OCI-LY3 (cell line): Measurements from ENCODE around the gene ZDHHC14.

Experiments
- H2AFZ ChIP-seq: fragments of 200-600, 300-600 bp; shearing (Covaris generic); 2 replicates; pipeline ENCODE4 v1.6.0; 2014; ENCODE audit warnings: antibody characterized with exemption, low read depth, low read length
- H3K27ac ChIP-seq: fragments of 200-600, 300-600 bp; sonication (generic); 2 replicates; pipeline ENCODE4 v1.5.1; 2014; ENCODE audit warnings: mild to moderate bottlenecking, low read length, moderate library complexity, mixed read lengths
- H3K27me3 ChIP-seq: fragments of 200-600, 300-600 bp; sonication (generic); 2 replicates; pipeline ENCODE4 v1.6.1; 2014; ENCODE audit warnings: low read depth, low read length, mixed read lengths
- H3K36me3 ChIP-seq: fragments of 200-600, 300-600 bp; sonication (generic); replicated peaks from 2 replicates; pipeline ENCODE3; 2014; ENCODE audit warnings: low read depth, low read length, mixed read lengths
- H3K4me1 ChIP-seq: fragments of 300-600, 200-600 bp; sonication (generic); 2 replicates; pipeline ENCODE4 v1.6.1; 2014; ENCODE audit warnings: low read length, mixed read lengths
- H3K4me2 ChIP-seq: fragments of 200-600, 300-600 bp; sonication (generic); 2 replicates; pipeline ENCODE4 v1.6.1; 2014; ENCODE audit warnings: low read length, mixed read lengths
- H3K4me3 ChIP-seq: fragments of 300-600, 200-600 bp; sonication (generic); 2 replicates; pipeline ENCODE4 v1.5.1; 2014; ENCODE audit warnings: antibody characterized with exemption, mild to moderate bottlenecking, low read length, moderate library complexity
- H3K79me2 ChIP-seq: fragments of 300-600, 200-600 bp; shearing (Covaris generic); 2 replicates; pipeline ENCODE4 v1.6.1; 2014; ENCODE audit warnings: mild to moderate bottlenecking, low read length, mixed read lengths
- H3K9ac ChIP-seq: fragments of 300-600, 200-600 bp; shearing (Covaris generic); 2 replicates; pipeline ENCODE4 v1.6.0; 2014; ENCODE audit warnings: mild to moderate bottlenecking, low read length, moderate library complexity
- H3K9me3 ChIP-seq: fragments of 200-600, 300-600 bp; shearing (Covaris generic); 2 replicates; pipeline ENCODE4 v1.6.1; 2014; ENCODE audit warnings: low read length, mixed read lengths; ENCODE audit not compliant: insufficient read depth
- H4K20me1 ChIP-seq: fragments of 200-600, 300-600 bp; sonication (generic); 2 replicates; pipeline ENCODE4 v1.6.1; 2016; ENCODE audit warnings: low read length, mixed read lengths; ENCODE audit not compliant: insufficient read depth
- EZH2phosphoT487 ChIP-seq: fragments of 200-600 bp; shearing (Covaris generic); IDR thresholded peaks from 2 replicates; pipeline ENCODE4 v1.6.1; 2018; ENCODE audit warnings: antibody characterized with exemption, mixed run types, low read depth
- TF ChIP-seq, protein P1 (sequence below): fragments of 200-600, 300-600 bp; sonication (generic); IDR thresholded peaks from 2 replicates; pipeline ENCODE4 v1.5.1; 2014; ENCODE audit warnings: antibody characterized with exemption, low read length, low read depth

ZDHHC14 gene

GRCh38 chr6:157608221-157609075 is 227.5 kb downstream of the ZDHHC14 start:
- no peaks in the 10 kb centered on the region for H4K20me1 ChIP-seq
- TF ChIP-seq, protein P1, sequence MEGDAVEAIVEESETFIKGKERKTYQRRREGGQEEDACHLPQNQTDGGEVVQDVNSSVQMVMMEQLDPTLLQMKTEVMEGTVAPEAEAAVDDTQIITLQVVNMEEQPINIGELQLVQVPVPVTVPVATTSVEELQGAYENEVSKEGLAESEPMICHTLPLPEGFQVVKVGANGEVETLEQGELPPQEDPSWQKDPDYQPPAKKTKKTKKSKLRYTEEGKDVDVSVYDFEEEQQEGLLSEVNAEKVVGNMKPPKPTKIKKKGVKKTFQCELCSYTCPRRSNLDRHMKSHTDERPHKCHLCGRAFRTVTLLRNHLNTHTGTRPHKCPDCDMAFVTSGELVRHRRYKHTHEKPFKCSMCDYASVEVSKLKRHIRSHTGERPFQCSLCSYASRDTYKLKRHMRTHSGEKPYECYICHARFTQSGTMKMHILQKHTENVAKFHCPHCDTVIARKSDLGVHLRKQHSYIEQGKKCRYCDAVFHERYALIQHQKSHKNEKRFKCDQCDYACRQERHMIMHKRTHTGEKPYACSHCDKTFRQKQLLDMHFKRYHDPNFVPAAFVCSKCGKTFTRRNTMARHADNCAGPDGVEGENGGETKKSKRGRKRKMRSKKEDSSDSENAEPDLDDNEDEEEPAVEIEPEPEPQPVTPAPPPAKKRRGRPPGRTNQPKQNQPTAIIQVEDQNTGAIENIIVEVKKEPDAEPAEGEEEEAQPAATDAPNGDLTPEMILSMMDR = no peak
- no peak for TF ChIP-seq EZH2phosphoT487
- no peaks in the 10 kb centered on the region for H3K79me2 ChIP-seq
- H3K36me3 ChIP-seq = no peaks in the 10 kb centered on the region
- H3K4me2 ChIP-seq = no peak overlapping the region
- H3K4me1 ChIP-seq = peaks cover 7% of the 10 kb centered on the region
- H3K27ac ChIP-seq = no peak overlapping the region
- no peak overlapping the region for H3K9ac ChIP-seq
- no peak overlapping the region for H3K4me3 ChIP-seq
- H3K9me3 ChIP-seq = no peaks in the 10 kb centered on the region
- no peaks in the 10 kb centered on the region for H3K27me3 ChIP-seq
- no peak overlapping the region for H2AFZ ChIP-seq

GRCh38 chr6:157609117-157609516 is 228.1 kb downstream of the ZDHHC14 start:
- TF ChIP-seq, protein P1 = no peak

GRCh38 chr6:157609556-157609955 is 228.6 kb downstream of the ZDHHC14 start:
- no peak overlapping the region for H3K9ac ChIP-seq
- H3K79me2 ChIP-seq = no peaks in the 10 kb centered on the region
- H3K4me1 ChIP-seq = peaks cover 7% of the 10 kb centered on the region
- H4K20me1 ChIP-seq = no peaks in the 10 kb centered on the region
- H3K4me2 ChIP-seq = no peak overlapping the region
- H3K4me3 ChIP-seq = no peak overlapping the region
- no peaks in the 10 kb centered on the region for H3K9me3 ChIP-seq
- no peaks in the 10 kb centered on the region for H3K27me3 ChIP-seq
- H3K36me3 ChIP-seq = no peaks in the 10 kb centered on the region
- no peak for TF ChIP-seq EZH2phosphoT487
- TF ChIP-seq, protein P1 = no peak
- no peak overlapping the region for H3K27ac ChIP-seq
- no peak overlapping the region for H2AFZ ChIP-seq

More at GRCh38 chr6:157609117-157609516, 228.1 kb downstream of the ZDHHC14 start:
- Histone ChIP-seq H3K4me3 (no peak overlapping the region), H3K9ac (no peak overlapping the region), H3K4me1 (peaks cover 7% of the 10 kb centered on the region), H3K9me3 (no peaks in the 10 kb centered on the region), H3K27ac (no peak overlapping the region), H3K79me2 (no peaks in the 10 kb centered on the region), H3K36me3 (no peaks in the 10 kb centered on the region), H3K27me3 (no peaks in the 10 kb centered on the region), H2AFZ (no peak overlapping the region), H4K20me1 (no peaks in the 10 kb centered on the region), H3K4me2 (no peak overlapping the region)

- H3K4me1 ChIP-seq = peaks cover 7% of the 10 kb centered on the region
- no peaks in the 10 kb centered on the region for H3K79me2 ChIP-seq
- H3K9me3 ChIP-seq = no peaks in the 10 kb centered on the region
- no peak for TF ChIP-seq EZH2phosphoT487
- TF ChIP-seq, protein P1 = no peak
- no peaks in the 10 kb centered on the region for H3K27me3 ChIP-seq
- no peaks in the 10 kb centered on the region for H4K20me1 ChIP-seq
- H2AFZ ChIP-seq = no peak overlapping the region
- H3K27ac ChIP-seq = no peak overlapping the region
- H3K9ac ChIP-seq = no peak overlapping the region
- no peak overlapping the region for H3K4me2 ChIP-seq
- no peaks in the 10 kb centered on the region for H3K36me3 ChIP-seq
- no peak overlapping the region for H3K4me3 ChIP-seq
Observed at GRCh38 chr6:157610451-157610999, 229.5 kb downstream of the ZDHHC14 start.
